HG03060 (cell line): Measurements from ENCODE around the gene RCAN3.
"Not testable (repeated sequence)": the region's sequence is repeated elsewhere in the genome, so short reads cannot be mapped to it uniquely, and the experiment has no call there.

Experiments
- ATAC-seq: cut with Tn5 transposase; IDR thresholded peaks from one replicate; pipeline ENCODE4 v1.9.1; 2021; ENCODE audit warnings: low read depth, moderate number of reproducible peaks; ENCODE audit not compliant: unreplicated experiment

RCAN3 gene

DNA sequence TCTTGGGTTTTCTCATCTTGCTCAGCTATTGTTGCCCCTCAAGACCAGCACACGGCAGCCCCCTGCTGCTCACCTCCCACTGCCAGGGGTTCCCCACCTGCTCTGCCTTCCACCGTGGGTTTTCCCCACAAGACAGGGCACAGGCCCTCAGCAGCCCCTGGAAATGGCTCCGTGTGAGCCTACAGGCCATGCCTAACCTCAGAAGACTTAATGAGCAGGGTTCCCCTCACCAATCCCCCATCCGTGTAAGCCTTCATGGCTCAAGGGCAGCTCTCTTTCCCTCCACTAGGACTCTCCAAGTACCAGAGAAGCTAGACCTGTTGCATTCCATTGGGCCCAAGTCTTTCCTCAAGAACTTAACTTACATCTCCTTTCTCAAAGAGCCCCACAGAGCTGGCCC, 18.4 kb upstream of the RCAN3 start:
- ATAC-seq, result no peak

DNA sequence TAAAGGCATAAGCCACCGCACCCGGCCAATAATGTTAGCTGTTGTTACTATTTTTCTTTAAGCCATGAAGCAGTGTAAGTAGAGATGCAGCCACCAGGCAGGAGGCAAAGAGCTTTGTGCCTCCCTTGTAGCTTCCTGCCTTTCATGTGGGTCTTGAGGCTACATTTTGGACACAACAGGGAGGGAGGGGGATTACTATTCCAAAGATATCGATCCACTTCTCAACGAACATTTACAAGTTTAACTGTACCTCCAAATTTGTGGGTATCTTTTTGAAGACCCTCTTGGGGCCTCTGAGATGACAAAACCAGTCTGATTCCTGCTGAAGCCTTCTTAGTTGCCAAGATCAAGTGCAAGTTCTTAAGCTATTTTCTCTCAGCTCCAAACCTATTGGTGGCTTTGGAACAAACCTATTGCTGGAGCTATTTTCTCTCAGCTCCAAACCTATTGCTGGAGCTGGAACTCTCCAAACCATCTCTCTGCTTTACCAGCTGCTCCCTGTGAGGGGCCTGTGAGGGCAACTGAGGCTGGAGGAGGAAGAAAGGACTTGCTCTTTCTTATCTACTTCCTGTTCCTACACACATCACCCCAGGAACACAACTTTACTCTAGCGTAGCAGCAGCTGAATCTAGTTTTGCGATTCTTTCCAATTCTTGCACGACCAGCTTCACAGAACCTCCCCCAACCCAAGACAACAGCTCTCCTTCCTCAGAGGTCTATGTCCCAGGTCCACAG, 16.1 kb upstream of the RCAN3 start:
- ATAC-seq, result no peak

DNA sequence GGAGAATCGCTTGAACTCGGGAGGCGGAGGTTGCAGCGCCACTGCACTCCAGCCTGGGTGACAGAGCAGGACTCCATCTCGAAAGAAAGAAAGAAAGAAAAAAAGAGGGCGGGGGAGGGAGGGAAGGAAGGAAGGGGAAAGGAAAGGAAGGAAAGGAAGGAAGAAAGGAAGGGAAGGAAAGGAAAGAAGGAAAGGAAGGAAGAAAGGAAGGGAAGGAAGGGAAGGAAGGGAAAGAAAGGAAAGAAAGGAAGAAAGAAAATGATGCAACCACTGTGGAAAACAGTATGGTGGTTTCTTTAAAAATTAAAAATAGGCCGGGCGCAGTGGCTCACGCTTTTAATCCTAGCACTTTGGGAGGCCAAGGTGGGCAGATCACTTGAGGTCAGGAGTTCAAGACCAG, 15.2 kb upstream of the RCAN3 start:
- ATAC-seq, result no peak

DNA sequence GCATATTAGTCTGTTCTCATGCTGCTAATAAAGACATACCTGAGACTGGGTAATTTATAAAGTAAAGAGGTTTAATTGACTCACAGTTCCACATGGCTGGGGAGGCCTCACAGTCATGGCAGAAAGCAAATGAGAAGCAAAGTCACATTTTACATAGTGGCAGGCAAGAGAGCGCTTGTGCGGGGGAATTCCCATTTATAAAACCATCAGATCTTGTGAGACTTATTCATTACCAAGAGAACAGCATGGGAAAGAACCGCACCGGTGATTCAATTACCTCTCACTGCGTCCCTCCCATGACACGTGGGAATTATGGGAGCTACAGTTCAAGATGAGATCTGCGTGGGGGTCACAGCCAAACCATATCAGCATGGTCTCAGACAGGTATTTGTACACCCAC, 14.5 kb upstream of the RCAN3 start:
- ATAC-seq, result not testable (repeated sequence)

DNA sequence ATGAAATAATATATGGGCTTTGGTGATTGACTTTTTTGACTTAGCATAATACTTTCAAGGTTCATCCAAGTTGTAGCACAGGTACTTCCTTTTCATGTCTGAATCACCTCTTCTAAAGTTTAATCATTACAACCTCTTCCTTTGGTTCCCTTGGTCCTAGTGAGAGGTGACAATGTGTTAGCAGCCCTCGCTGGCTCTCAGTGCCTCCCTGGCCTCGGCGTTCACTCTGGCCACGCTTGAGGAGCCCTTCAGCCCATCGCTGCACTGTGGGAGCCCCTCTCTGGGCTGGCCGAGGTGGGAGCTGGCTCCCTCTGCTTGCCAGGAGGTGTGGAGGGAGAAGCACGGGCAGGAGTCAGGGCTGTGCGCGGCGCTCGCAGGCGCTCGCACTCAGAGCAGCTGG, 13.0 kb upstream of the RCAN3 start:
- ATAC-seq, result no peak

DNA sequence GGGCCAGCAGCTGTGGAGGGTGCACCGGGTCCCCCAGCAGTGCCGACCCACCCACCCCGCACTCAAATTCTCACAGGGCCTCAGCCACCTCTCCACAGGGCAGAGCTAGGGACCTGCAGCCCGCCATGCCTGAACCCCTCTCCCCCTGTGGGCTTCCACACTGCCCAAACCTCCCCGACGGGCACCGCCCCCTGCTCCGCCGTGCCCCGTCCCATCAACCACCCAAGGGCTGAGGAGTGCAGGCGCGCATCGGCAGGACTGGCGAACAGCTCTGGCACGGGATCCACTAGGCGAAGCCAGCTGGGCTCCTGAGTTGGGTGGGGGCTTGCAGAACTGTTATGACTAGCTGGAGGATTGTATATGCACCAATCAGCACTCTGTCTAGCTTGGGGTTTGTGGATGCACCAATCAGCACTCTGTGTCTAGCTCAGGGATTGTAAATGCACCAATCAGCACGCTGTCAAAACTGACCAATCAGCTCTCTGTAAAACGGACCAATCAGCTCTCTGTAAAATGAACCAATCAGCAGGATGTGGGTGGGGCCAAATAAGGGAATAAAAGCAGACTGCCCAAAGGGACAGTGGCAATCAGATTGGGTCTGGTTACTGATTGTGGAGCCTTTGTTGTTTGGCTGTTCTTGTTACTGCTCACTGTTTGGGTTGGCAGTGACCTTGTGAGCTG, 12.4 kb upstream of the RCAN3 start:
- ATAC-seq, result no peak

DNA sequence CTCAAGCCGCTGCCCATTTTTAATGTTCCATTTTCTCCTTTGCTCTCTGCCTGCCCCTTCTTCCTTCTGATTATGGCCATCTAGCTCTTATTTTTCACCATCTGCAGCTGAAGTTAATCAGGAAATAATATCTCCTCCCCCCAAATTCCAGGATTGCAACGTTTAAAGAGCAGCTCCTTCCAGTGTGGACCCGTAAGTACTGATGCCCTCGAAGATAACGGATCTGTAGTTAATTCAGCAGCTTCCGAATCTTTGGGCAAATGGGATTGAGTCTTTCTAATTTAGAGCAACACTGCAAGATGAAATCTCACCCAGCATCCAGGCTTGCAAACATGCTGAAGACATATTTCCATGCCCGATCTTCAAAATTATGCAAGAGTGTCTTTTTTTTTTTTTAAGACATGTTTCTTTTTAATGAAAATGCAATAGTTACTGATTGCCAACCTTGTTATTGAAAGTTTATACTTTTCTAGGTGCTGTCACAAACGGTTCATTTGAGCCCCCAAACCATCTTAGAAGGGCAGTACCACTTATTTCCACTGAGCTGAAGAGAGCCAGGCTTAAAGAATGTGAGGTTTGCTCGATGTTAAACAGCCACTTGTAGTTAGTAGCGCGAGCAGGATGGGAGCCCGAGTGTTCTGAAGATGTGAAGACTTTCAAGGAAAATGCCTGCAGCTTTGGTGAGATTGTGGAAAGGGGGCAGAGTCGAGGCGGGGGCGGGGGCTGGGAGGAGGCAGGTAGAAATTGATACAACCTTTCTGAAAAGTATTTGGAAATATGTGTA, 10.9 kb upstream of the RCAN3 start:
- no peak for ATAC-seq

DNA sequence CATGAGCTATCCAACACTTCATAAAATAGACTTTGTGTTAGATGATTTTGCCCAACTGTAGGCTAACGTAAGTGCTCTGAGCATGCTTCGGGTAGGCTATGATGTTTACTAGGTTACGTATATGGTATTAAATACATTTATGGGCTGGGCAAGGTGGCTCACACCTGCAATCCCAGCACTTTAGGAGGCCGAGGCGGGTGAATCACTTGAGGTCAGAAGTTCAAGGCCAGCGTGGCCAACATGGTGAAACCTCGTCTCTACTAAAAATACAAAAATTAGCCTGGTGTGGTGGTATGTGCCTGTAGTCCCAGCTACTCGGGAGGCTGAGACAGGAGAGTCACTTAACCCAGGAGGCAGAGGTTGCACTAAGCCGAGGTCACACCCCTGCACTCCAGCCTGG, 9.7 kb upstream of the RCAN3 start:
- not testable (repeated sequence) for ATAC-seq

DNA sequence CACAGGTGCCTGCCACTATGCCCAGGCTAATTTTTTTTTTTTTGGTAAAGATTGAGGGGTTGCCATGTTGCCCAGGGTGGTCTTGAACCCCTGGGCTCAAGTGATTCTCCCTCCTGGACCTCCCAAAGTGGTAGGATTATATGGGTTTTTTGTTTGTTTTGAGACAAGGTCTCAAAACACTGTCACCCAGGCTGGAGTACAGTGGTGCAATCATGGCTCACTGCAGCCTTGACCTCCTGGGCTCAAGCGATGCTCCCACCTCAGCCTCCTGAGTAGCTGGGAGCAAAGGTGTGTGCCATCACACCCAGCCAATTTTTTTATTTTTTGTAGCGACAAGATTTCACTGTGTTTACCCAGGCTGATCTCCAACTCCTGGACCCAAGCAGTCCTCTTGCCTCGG, 8.9 kb upstream of the RCAN3 start:
- no peak for ATAC-seq

DNA sequence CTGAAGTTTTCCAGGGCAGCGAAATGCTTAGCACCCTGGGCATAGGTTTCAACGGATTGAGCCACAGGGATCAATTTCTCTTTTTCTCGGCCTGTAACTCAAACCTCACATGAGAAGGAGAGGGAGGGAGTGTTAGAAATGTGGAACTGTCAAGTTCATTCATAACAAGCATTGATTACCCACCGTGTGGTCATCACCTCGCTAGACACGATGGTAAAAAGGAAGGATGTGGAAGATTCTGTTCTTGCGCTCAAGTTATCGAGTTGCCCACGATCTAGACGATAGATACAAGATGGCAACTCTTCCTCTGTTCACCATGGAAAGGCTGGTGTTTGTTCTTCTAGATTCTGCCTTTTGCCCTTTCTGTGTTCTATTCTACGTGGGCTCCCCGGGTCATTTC, 4.0 kb upstream of the RCAN3 start:
- ATAC-seq, result no peak

DNA sequence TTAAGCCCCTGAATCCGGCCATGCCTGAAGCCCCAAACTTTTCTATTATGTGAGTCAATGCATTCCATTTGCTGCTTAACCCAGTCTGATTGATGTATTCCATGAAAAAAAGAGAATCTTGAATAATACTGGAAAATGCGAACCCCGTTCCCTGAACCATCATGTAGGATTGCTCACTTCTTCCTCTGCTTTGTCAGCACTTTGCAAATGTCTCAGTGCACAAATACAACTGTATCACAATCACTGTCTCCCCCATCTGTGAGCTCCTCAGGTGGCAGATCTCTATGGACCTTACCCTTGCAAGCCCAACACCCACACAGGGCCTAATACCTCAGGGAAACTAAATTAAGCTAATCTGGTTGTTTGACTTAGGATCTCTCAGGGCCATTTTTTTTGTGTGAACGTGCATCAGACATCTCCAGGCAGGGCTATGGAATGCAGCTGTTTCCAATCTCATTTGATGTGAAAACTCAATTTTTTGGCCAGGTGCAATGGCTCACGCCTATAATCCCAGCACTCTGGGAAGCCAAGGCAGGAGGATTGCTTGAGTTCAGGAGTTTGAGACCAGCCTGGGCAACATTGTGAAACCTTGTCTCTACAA, 2.1 kb upstream of the RCAN3 start:
- no peak for ATAC-seq

DNA sequence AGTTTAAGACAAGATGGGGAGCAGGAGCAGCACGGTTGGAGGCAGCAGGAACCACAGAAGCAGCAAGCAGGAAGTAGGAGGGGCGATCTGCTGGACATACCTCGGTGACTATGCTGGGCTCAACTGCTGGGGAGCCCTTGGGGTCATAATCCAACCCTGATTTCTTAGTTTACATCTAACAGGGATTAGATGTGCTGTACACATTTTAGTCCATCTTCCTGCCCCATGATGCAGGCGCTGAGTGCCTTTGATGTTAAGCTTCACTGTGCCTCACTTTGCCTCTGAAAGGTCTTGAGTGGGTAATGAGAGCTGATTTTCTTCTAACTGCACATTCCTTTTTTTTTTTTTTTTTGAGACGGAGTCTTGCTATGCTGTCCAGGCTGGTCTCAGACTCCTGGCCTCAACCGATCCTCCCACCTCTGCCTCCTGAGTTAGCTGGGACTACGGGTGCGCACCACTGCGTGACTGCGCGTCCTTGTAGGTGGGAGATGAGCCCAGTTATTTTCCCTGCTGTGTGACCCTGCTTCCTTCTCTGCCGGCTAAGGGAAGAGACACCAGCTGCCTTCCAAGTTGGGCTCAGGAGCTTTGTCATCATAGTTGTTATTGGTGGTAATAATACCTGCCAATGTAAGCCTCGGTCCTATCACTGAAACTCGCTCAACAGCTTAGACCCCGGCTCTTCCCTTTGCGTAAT, 1.1 kb upstream of the RCAN3 start:
- ATAC-seq, result no peak

DNA sequence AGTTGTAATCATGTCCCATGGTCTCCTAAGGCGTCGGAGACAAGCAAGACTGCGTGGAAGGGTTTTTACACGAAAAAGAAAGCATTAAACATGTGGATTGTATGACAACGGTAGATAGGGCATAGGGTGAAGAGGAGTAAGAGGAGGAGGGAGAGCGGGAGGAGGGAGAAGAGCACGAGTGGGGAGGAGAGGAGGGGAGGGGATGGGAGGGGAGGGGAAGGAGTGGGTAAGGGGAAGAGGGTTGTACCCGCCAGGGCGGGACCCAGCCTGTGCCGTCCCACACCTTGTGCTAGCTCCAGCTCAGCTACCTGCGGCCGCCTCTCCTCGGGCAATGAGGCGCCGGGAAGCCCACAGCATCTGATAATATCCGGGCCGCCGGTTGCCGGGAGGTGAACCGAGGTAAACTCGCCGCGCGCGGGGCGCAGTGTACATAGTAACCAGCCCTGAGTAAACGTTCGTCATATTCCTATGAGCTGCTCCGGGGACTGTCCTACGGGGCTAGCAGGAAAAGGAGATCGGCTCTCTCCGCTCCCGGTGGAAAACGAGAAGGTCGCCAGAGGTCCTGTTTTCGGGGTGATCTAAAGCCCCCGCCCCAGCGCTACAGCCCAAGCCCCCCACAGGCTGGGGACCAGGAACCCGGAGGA, 449 bp upstream of the RCAN3 start:
- no peak for ATAC-seq

DNA sequence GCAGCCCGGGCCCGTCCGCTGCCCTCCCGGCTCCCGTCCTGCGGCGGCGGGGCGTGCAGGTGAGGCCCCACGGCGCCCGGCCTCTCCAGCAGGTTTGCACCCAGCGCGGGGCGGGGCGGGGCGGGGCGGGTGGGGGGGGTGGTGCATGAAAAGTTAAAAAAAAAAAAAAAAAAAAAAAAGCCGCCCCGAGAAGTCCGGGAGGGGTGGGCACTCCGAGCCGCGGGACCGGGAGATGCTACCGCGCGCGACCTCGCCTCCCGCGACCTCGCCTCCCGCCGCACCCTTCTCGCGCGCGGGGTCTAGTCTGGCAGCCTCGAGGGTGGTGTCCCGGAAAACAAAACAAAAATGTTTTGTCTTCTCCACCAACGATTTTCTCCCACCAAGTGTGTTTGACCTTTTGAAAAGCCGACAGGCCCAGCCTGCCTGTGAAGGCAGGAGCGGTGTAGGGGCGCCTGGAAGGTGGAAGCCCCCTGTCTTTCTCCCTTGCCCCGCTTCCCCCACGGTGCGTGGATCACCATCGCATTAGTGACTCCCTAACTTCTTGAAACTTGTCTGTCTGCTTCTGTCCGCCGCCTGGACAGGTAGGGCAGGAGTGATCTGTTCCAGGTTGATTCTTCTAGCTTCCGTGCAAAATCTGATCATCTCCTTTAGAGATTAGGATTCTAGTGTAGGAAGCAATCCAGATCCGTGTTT, 569 bp downstream of the RCAN3 start:
- no peak for ATAC-seq

DNA sequence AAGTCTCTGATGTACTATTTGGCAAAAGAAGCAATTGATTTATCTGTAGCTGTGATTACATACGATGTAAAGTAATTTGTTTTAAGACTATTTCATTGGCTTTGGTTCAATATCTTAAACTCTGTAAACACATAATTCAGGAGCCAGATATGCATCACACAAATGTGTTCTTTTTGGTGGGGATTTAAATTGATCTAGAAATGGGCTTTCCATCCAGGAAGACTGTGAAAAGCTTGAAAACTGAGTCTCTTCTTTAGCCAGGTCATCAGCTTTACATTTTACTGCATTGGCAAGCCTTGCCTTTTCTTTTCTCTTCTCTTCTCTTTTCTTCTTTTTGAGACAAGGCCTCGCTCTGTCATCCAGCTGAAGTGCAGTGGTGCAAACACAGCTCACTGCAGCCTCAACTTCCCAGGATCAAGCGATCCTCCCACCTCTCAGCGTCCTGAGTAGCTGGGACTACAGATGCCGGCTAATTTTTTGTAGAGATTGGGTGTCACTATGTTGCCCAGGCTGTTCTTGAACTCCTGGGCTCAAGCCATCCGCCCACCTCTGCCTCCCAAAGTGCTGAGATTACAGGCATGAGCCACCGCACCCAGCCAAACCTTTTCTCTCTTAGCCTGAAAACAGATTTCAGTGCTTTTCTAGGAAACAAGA, 1.4 kb downstream of the RCAN3 start:
- no peak for ATAC-seq

DNA sequence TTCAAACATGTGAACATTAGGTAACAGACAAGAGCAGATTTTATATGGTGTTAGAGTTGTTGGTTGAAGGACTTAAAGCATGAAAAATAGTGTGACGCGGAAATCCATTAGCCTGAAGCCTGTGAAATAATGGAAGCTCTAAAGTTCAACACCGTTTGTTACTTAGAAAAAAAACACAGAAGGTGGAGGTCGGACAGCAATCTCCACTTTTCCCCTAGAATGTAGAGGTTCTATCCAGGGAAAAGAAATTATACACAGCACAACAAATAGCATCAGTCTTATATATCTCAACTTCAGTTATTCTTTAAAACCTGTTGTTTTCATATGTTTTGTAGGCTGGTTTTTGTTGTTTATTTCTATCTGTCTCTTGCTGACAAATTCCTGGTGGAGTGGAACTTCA, 1.9 kb downstream of the RCAN3 start:
- ATAC-seq, result no peak

DNA sequence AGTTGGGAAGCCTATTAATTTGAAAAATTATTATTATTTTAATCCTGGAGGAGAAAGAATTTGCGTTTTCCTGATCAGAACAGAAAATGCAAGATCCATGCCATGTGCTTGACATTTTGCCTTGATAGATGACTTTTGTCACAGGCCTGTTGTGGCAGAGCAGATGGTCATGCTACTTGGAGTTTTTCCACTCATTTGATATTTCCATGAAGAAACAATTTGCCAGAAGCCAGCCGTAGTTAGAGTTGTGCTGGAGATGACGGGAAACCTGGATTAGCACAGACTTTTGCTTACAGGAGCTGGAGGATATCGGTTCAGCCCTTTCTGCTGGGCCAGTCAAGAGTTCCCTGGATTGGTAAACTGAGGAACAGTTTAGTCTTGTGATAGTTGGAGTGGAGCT, 3.2 kb downstream of the RCAN3 start:
- ATAC-seq, result no peak

DNA sequence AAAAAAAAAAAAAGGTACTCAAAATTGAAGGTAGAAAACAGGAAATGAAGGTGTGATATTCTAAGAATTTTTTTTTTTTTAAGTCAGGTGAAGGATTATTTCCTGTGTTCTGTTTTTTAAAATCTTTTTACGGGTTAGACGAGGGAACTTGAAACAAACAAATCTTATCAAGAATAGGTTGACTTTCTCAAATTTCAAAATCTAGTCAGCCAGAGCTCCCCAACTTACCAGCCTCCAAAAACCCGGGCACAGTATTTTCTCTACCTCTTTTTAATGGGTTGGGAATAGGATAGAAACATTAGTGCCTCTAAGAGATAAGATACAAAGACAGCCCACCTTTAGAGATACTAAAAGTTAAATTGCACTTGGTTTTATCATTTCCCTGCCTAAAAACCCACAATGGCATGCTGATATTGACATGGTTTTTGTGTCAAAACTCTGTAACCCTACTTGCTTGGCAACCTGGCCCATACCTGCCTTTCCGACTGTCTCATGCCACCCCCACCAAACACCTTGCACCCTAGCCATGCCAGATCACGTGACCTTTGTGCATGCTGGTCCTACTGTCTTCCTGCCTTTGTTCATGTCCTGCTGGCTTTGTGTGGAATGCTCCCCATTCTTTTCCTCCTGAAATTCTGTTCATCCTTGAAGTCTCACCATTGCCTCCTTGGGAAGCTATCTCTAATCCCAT, 4.2 kb downstream of the RCAN3 start:
- no peak for ATAC-seq

DNA sequence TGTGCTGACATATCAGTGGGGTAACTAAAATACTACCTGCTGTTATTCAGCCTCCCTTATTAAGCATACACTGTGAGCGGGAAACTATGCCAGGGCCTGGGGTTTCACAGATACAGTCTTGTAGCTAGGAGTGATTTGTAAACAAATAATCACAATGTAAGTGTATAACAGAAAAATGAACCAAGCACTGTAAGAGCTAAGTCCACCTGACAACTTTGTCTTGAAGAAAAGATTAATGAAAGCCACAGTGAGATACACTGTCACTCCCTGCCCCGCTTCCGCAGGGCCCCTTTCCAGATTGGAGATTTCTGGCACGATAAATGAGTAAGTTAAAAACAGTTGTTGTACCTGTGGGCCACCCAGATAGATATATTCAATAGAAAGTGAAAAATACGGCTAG, 4.8 kb downstream of the RCAN3 start:
- no peak for ATAC-seq
